KMS-11 (cell line): ENCODE measurements around the gene XRCC4.
"Not testable (repeated sequence)": the region's sequence is repeated elsewhere in the genome, so short reads cannot be mapped to it uniquely, and the experiment has no call there.

ENCODE experiments used
- H2AFZ ChIP-seq: fragments of 200-600 bp; sonication (generic); 2 replicates; pipeline ENCODE4 v1.6.1; 2016; ENCODE audit warnings: antibody characterized with exemption, mixed run types, low read depth
- H3K27ac ChIP-seq: fragments of 200-600 bp; sonication (generic); 2 replicates; pipeline ENCODE4 v1.6.1; 2016; ENCODE audit warnings: mild to moderate bottlenecking, mixed run types
- H3K27me3 ChIP-seq: fragments of 200-600 bp; sonication (generic); 2 replicates; pipeline ENCODE4 v1.6.1; 2017; ENCODE audit warnings: mild to moderate bottlenecking, low read depth, mixed run types, moderate library complexity; ENCODE audit not compliant: insufficient read depth
- H3K36me3 ChIP-seq: fragments of 200-600 bp; sonication (generic); 2 replicates; pipeline ENCODE4 v1.6.1; 2017; ENCODE audit warnings: mild to moderate bottlenecking, mixed run types; ENCODE audit not compliant: insufficient read depth
- H3K4me1 ChIP-seq: fragments of 200-600 bp; sonication (generic); 2 replicates; pipeline ENCODE4 v1.6.1; 2016; ENCODE audit warnings: mild to moderate bottlenecking, low read depth, mixed run types; ENCODE audit not compliant: poor library complexity, severe bottlenecking
- H3K4me2 ChIP-seq: fragments of 200-600 bp; sonication (generic); 2 replicates; pipeline ENCODE4 v1.7.0; 2016; ENCODE audit warnings: mild to moderate bottlenecking, mixed run types
- H3K4me3 ChIP-seq: fragments of 200-600 bp; sonication (generic); IDR thresholded peaks from 2 replicates; pipeline ENCODE4 v1.6.1; 2017; ENCODE audit warnings: low read depth, low read length, mixed read lengths; ENCODE audit not compliant: insufficient read depth
- H3K79me2 ChIP-seq: fragments of 200-600 bp; sonication (generic); 2 replicates; pipeline ENCODE4 v1.6.1; 2016; ENCODE audit warnings: low read depth, mixed run types; ENCODE audit not compliant: insufficient read depth
- H3K9ac ChIP-seq: fragments of 200-600 bp; sonication (generic); 2 replicates; pipeline ENCODE4 v1.6.1; 2016; ENCODE audit warnings: mild to moderate bottlenecking, mixed run types
- H4K20me1 ChIP-seq: fragments of 200-600 bp; sonication (generic); 2 replicates; pipeline ENCODE4 v1.6.1; 2016; ENCODE audit warnings: mild to moderate bottlenecking, mixed run types; ENCODE audit not compliant: insufficient read depth
- CTCF ChIP-seq: fragments of 200-600 bp; sonication (generic); conservative IDR thresholded peaks from 2 replicates; pipeline ENCODE4 v1.6.1; 2017; ENCODE audit warnings: low read depth, mild to moderate bottlenecking, antibody characterized with exemption, low read length, moderate library complexity, mixed read lengths

The XRCC4 gene

GRCh38 chr5:83348281-83348780 is 271.0 kb downstream of the XRCC4 start:
- H3K4me2 ChIP-seq, result no peak overlapping the region
- H2AFZ ChIP-seq, result no peak overlapping the region
- TF ChIP-seq CTCF, result no peak
- H3K9ac ChIP-seq, result no peak overlapping the region
- no peaks in the 10 kb centered on the region for H3K4me1 ChIP-seq
- no peaks in the 10 kb centered on the region for H4K20me1 ChIP-seq
- no peak overlapping the region for H3K4me3 ChIP-seq
- no peak overlapping the region for H3K27ac ChIP-seq
- H3K36me3 ChIP-seq, result no peaks in the 10 kb centered on the region
- H3K79me2 ChIP-seq, result no peaks in the 10 kb centered on the region
- H3K27me3 ChIP-seq, result no peaks in the 10 kb centered on the region

- Histone ChIP-seq H3K36me3 (no peaks in the 10 kb centered on the region), H3K4me2 (no peak overlapping the region), H3K27ac (no peak overlapping the region), H3K9ac (no peak overlapping the region), H4K20me1 (no peaks in the 10 kb centered on the region), H3K27me3 (no peaks in the 10 kb centered on the region), H3K4me1 (no peaks in the 10 kb centered on the region), H3K4me3 (no peak overlapping the region), H2AFZ (no peak overlapping the region), H3K79me2 (no peaks in the 10 kb centered on the region)
- no peak for TF ChIP-seq CTCF
Measured at GRCh38 chr5:83353231-83353630, 275.9 kb downstream of the XRCC4 start.

GRCh38 chr5:83353774-83354173 is 276.4 kb downstream of the XRCC4 start:
- no peak for TF ChIP-seq CTCF
- H3K9ac ChIP-seq, result no peak overlapping the region
- no peaks in the 10 kb centered on the region for H3K79me2 ChIP-seq
- H3K4me1 ChIP-seq, result no peaks in the 10 kb centered on the region
- no peak overlapping the region for H3K4me2 ChIP-seq
- H3K36me3 ChIP-seq, result no peaks in the 10 kb centered on the region
- H2AFZ ChIP-seq, result no peak overlapping the region
- H3K27me3 ChIP-seq, result no peaks in the 10 kb centered on the region
- no peak overlapping the region for H3K27ac ChIP-seq
- no peak overlapping the region for H3K4me3 ChIP-seq
- H4K20me1 ChIP-seq, result no peaks in the 10 kb centered on the region

- no peaks in the 10 kb centered on the region for H3K4me1 ChIP-seq
- H3K27ac ChIP-seq, result no peak overlapping the region
- no peak overlapping the region for H3K4me3 ChIP-seq
- H4K20me1 ChIP-seq, result no peaks in the 10 kb centered on the region
- H3K9ac ChIP-seq, result no peak overlapping the region
- H3K79me2 ChIP-seq, result no peaks in the 10 kb centered on the region
- H3K4me2 ChIP-seq, result no peak overlapping the region
- no peak overlapping the region for H2AFZ ChIP-seq
- TF ChIP-seq CTCF, result no peak
- no peaks in the 10 kb centered on the region for H3K27me3 ChIP-seq
- no peaks in the 10 kb centered on the region for H3K36me3 ChIP-seq
Measured at GRCh38 chr5:83354958-83355357, 277.6 kb downstream of the XRCC4 start.

GRCh38 chr5:83355482-83356014 is 278.2 kb downstream of the XRCC4 start:
- H3K79me2 ChIP-seq, H3K9ac ChIP-seq, H3K4me3 ChIP-seq: not testable (repeated sequence)

More at GRCh38 chr5:83355482-83356014, 278.2 kb downstream of the XRCC4 start:
- not testable (repeated sequence) for H3K4me1 ChIP-seq, H4K20me1 ChIP-seq, H3K36me3 ChIP-seq, H3K4me2 ChIP-seq, H2AFZ ChIP-seq, H3K27me3 ChIP-seq, H3K27ac ChIP-seq
